OCI-LY1 (cell line): Measurements from ENCODE around the gene RETREG2.

Experiments
- H2AFZ ChIP-seq: fragments of 200-600 bp; sonication (generic), shearing (Covaris generic); 2 replicates; pipeline ENCODE4 v1.6.0; 2014; ENCODE audit warnings: antibody characterized with exemption, mild to moderate bottlenecking, low read length
- H3F3A ChIP-seq: fragments of 200-600 bp; sonication (generic), shearing (Covaris generic); 2 replicates; pipeline ENCODE4 v1.6.0; 2014; ENCODE audit warnings: mild to moderate bottlenecking, antibody characterized with exemption, low read length, moderate library complexity; ENCODE audit not compliant: insufficient read depth
- H3K27ac ChIP-seq: fragments of 200-600 bp; sonication (generic); 2 replicates; pipeline ENCODE4 v1.5.1; 2014; ENCODE audit warnings: low read length, mixed run types, mild to moderate bottlenecking, low read depth; ENCODE audit not compliant: poor library complexity, severe bottlenecking
- H3K27me3 ChIP-seq: fragments of 200-600 bp; sonication (generic); 2 replicates; pipeline ENCODE4 v1.6.0; 2014; ENCODE audit warnings: antibody characterized with exemption, mild to moderate bottlenecking, low read length, moderate library complexity; ENCODE audit not compliant: insufficient read depth
- H3K36me3 ChIP-seq: fragments of 200-600 bp; sonication (generic); 2 replicates; pipeline ENCODE4 v1.6.1; 2014; ENCODE audit warnings: mild to moderate bottlenecking, antibody characterized with exemption, low read length, moderate library complexity, mixed read lengths; ENCODE audit not compliant: insufficient read depth
- H3K4me1 ChIP-seq: fragments of 200-600 bp; sonication (generic); 2 replicates; pipeline ENCODE4 v1.5.1; 2014; ENCODE audit warnings: mild to moderate bottlenecking, low read length, moderate library complexity; ENCODE audit not compliant: insufficient read depth, severe bottlenecking
- H3K4me2 ChIP-seq: fragments of 200-600 bp; sonication (generic), shearing (Covaris generic); 2 replicates; pipeline ENCODE4 v1.6.1; 2014; ENCODE audit warnings: low read length
- H3K4me3 ChIP-seq: fragments of 200-600 bp; sonication (generic); 2 replicates; pipeline ENCODE4 v1.5.1; 2014; ENCODE audit warnings: low read length, low read depth, mild to moderate bottlenecking, mixed read lengths; ENCODE audit not compliant: poor library complexity, severe bottlenecking
- H3K79me2 ChIP-seq: fragments of 200-600 bp; shearing (Covaris generic); 2 replicates; pipeline ENCODE4 v1.6.1; 2016; ENCODE audit warnings: mixed run types, low read length, mixed read lengths; ENCODE audit not compliant: insufficient read depth
- H3K9ac ChIP-seq: fragments of 200-600 bp; sonication (generic), shearing (Covaris generic); 2 replicates; pipeline ENCODE4 v1.6.1; 2014; ENCODE audit warnings: mild to moderate bottlenecking, low read length, mixed read lengths
- H3K9me2 ChIP-seq: fragments of 200-600 bp; sonication (generic), shearing (Covaris generic); 2 replicates; pipeline ENCODE4 v1.6.1; 2014; ENCODE audit warnings: low read depth, mild to moderate bottlenecking, low read length, mixed read lengths
- H3K9me3 ChIP-seq: fragments of 200-600 bp; shearing (Covaris generic); 2 replicates; pipeline ENCODE4 v1.6.1; 2014; ENCODE audit warnings: low read length, mixed read lengths
- H4K20me1 ChIP-seq: fragments of 200-600 bp; sonication (generic), shearing (Covaris generic); 2 replicates; pipeline ENCODE4 v1.6.0; 2016; ENCODE audit warnings: mild to moderate bottlenecking, low read length; ENCODE audit not compliant: insufficient read depth
- EZH2 ChIP-seq: fragments of 200-600 bp; sonication (generic), shearing (Covaris generic); IDR thresholded peaks from 2 replicates; pipeline ENCODE4 v1.8.0; 2017; ENCODE audit warnings: borderline replicate concordance, mixed run types, mild to moderate bottlenecking, antibody characterized with exemption, low read length, moderate library complexity, mixed read lengths
- TF ChIP-seq, protein P1 (sequence below): fragments of 200-600 bp; sonication (generic), shearing (Covaris generic); IDR thresholded peaks from 2 replicates; pipeline ENCODE4 v1.5.1; 2017; ENCODE audit warnings: mild to moderate bottlenecking, antibody characterized with exemption, low read length, moderate library complexity, mixed read lengths

Gene RETREG2

GRCh38 chr2:219214786-219215185 lies 36.7 kb downstream of the RETREG2 start:
- no peaks in the 10 kb centered on the region for H3K9me3 ChIP-seq
- H3K9ac ChIP-seq = no peak overlapping the region
- peaks cover 67% of the 10 kb centered on the region for H3K36me3 ChIP-seq
- TF ChIP-seq, protein P1, sequence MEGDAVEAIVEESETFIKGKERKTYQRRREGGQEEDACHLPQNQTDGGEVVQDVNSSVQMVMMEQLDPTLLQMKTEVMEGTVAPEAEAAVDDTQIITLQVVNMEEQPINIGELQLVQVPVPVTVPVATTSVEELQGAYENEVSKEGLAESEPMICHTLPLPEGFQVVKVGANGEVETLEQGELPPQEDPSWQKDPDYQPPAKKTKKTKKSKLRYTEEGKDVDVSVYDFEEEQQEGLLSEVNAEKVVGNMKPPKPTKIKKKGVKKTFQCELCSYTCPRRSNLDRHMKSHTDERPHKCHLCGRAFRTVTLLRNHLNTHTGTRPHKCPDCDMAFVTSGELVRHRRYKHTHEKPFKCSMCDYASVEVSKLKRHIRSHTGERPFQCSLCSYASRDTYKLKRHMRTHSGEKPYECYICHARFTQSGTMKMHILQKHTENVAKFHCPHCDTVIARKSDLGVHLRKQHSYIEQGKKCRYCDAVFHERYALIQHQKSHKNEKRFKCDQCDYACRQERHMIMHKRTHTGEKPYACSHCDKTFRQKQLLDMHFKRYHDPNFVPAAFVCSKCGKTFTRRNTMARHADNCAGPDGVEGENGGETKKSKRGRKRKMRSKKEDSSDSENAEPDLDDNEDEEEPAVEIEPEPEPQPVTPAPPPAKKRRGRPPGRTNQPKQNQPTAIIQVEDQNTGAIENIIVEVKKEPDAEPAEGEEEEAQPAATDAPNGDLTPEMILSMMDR = no peak
- no peaks in the 10 kb centered on the region for H3K27me3 ChIP-seq
- no peak overlapping the region for H3K27ac ChIP-seq
- H3K9me2 ChIP-seq = no peaks in the 10 kb centered on the region
- H3K4me3 ChIP-seq = no peak overlapping the region
- H4K20me1 ChIP-seq = no peaks in the 10 kb centered on the region
- no peaks in the 10 kb centered on the region for H3F3A ChIP-seq
- no peak overlapping the region for H3K4me2 ChIP-seq
- no peaks in the 10 kb centered on the region for H3K79me2 ChIP-seq
- peaks cover 21% of the 10 kb centered on the region for H3K4me1 ChIP-seq
- no peak overlapping the region for H2AFZ ChIP-seq

DNA sequence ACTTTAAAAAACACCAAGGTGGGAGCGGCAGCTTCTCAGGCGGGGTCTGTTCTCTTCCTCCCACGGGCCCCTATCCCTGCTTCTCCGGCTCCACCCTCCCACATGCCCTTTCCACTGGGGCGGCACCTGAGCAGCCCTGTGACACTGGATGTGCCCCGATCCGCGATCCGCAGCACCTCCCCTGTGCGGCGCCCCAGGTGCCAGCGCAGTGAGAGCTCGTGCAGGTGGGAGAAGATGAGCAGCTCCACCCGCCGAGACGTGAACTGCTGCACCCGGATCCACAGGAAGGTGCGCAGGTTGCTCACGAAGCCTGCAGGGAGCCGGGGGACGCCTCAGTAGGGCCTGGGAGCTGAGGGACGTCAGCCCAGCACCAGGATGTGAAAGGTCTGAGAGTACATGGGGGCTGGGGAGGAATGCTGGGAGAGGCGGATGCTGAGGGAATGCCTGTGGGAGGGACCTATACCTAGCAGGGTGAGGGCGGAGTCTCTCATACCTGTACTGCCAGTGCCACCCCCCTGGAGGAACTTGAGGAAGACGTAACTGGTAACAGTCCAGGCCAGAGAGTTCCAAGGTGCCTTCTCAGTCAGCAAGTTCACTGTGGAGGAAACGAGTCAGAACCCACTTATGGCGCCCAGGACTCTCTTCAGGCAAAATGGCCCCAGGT lies 37.9 kb downstream of the RETREG2 start:
- TF ChIP-seq EZH2 = no peak
- TF ChIP-seq, protein P1 = no peak
- Histone ChIP-seq H3K27me3 (no peaks in the 10 kb centered on the region), H3K4me2 (no peak overlapping the region), H3K36me3 (peaks cover 67% of the 10 kb centered on the region), H3K4me1 (peaks cover 21% of the 10 kb centered on the region), H2AFZ (no peak overlapping the region), H3K4me3 (no peak overlapping the region), H4K20me1 (no peaks in the 10 kb centered on the region), H3K9me3 (no peaks in the 10 kb centered on the region), H3K9me2 (no peaks in the 10 kb centered on the region), H3K79me2 (no peaks in the 10 kb centered on the region), H3F3A (no peaks in the 10 kb centered on the region), H3K27ac (peak overlapping the region; percentile 13), H3K9ac (no peak overlapping the region)

- H3K9ac ChIP-seq = no peak overlapping the region
- no peak overlapping the region for H2AFZ ChIP-seq
- H3K9me3 ChIP-seq = no peaks in the 10 kb centered on the region
- peaks cover 69% of the 10 kb centered on the region for H3K36me3 ChIP-seq
- peak overlapping the region; percentile 13 for H3K27ac ChIP-seq
- no peaks in the 10 kb centered on the region for H3K79me2 ChIP-seq
- no peak overlapping the region for H3K4me2 ChIP-seq
- TF ChIP-seq EZH2 = no peak
- TF ChIP-seq, protein P1 = no peak
- no peaks in the 10 kb centered on the region for H4K20me1 ChIP-seq
- H3F3A ChIP-seq = no peaks in the 10 kb centered on the region
- peaks cover 21% of the 10 kb centered on the region for H3K4me1 ChIP-seq
- H3K4me3 ChIP-seq = no peak overlapping the region
- H3K9me2 ChIP-seq = no peaks in the 10 kb centered on the region
- H3K27me3 ChIP-seq = no peaks in the 10 kb centered on the region
Observed at GRCh38 chr2:219216535-219216915, 38.5 kb downstream of the RETREG2 start.
